Mesothelial cell of epicardium (in vitro differentiated cells): Measurements from ENCODE around the gene SPAG6. TPM values are rescaled to one million over a fixed set of nuclear protein-coding genes. Genes with fewer than 3 reads are reported as not detected.

Experiments used
- DNase-seq, 2 experiments: peaks; one replicate each; pipeline ENCODE4 v3.0.0; 2021; ENCODE audit warnings: low spot score in 2 of 2; ENCODE audit not compliant: unreplicated experiment in 2 of 2
- H3K27ac Mint-ChIP-seq: 2 replicates; pipeline ENCODE4 v1.8.0; 2021; ENCODE audit warnings: mixed read lengths
- H3K27me3 Mint-ChIP-seq: 2 replicates; pipeline ENCODE4 v1.8.0; 2021; ENCODE audit warnings: low read depth, mixed read lengths
- H3K36me3 Mint-ChIP-seq: 2 replicates; pipeline ENCODE4 v1.8.0; 2021; ENCODE audit warnings: mixed read lengths
- H3K4me1 Mint-ChIP-seq: 2 replicates; pipeline ENCODE4 v1.8.0; 2021; ENCODE audit warnings: mixed read lengths
- H3K4me3 Mint-ChIP-seq: 2 replicates; pipeline ENCODE4 v1.8.0; 2021; ENCODE audit warnings: mild to moderate bottlenecking, moderate library complexity, mixed read lengths
- H3K9me3 Mint-ChIP-seq: 2 replicates; pipeline ENCODE4 v1.8.0; 2021; ENCODE audit warnings: mixed read lengths
- total RNA-seq: library from RNA; stranded (reverse); gene quantifications from 3 replicates; pipeline ENCODE4 v1.2.1, GENCODE V29; 2021
- TF ChIP-seq, protein P1 (sequence below): fragments of 200-600 bp; sonication (generic); IDR thresholded peaks from one replicate; pipeline ENCODE4 v1.5.0; 2021; ENCODE audit warnings: antibody characterized with exemption; ENCODE audit not compliant: unreplicated experiment

Gene SPAG6
- total RNA-seq, 1 donor from 2014 or later = 0.16 TPM

DNA sequence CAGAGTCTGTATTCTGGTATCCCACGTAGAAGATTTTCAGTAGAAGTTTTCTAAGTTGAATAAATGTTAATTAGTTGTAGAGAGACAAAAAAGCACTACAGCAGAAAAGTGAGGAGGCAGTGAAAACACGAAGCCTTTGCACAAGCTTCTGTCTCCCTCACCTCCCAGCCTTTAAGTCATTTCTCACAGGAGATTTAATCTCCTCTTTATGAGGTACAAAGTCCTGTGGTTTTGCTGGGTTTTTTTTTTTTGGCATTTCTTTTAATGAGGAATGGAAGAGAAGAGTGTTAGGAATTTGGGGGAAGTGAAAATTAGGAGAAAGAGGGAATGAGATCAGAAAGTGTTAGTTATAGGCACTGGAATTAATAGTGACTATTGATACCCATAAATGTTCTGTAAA is 21.5 kb downstream of the SPAG6 start:
- TF ChIP-seq, protein P1, sequence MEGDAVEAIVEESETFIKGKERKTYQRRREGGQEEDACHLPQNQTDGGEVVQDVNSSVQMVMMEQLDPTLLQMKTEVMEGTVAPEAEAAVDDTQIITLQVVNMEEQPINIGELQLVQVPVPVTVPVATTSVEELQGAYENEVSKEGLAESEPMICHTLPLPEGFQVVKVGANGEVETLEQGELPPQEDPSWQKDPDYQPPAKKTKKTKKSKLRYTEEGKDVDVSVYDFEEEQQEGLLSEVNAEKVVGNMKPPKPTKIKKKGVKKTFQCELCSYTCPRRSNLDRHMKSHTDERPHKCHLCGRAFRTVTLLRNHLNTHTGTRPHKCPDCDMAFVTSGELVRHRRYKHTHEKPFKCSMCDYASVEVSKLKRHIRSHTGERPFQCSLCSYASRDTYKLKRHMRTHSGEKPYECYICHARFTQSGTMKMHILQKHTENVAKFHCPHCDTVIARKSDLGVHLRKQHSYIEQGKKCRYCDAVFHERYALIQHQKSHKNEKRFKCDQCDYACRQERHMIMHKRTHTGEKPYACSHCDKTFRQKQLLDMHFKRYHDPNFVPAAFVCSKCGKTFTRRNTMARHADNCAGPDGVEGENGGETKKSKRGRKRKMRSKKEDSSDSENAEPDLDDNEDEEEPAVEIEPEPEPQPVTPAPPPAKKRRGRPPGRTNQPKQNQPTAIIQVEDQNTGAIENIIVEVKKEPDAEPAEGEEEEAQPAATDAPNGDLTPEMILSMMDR = no peak
- no peaks in the 10 kb centered on the region for H3K9me3 Mint-ChIP-seq
- no peak overlapping the region for H3K4me3 Mint-ChIP-seq
- no peaks in the 10 kb centered on the region for H3K27me3 Mint-ChIP-seq
- no peaks in the 10 kb centered on the region for H3K36me3 Mint-ChIP-seq
- no peak for DNase-seq
- H3K4me1 Mint-ChIP-seq = peaks cover 4% of the 10 kb centered on the region
- no peak overlapping the region for H3K27ac Mint-ChIP-seq

- H3K27me3 Mint-ChIP-seq = no peaks in the 10 kb centered on the region
- TF ChIP-seq, protein P1 = no peak
- H3K9me3 Mint-ChIP-seq = no peaks in the 10 kb centered on the region
- H3K4me3 Mint-ChIP-seq = no peak overlapping the region
- peaks cover 6% of the 10 kb centered on the region for H3K4me1 Mint-ChIP-seq
- no peak overlapping the region for H3K27ac Mint-ChIP-seq
- DNase-seq = no peak
- no peaks in the 10 kb centered on the region for H3K36me3 Mint-ChIP-seq
Measured at GRCh38 chr10:22367471-22367870, 22.2 kb downstream of the SPAG6 start.

DNA sequence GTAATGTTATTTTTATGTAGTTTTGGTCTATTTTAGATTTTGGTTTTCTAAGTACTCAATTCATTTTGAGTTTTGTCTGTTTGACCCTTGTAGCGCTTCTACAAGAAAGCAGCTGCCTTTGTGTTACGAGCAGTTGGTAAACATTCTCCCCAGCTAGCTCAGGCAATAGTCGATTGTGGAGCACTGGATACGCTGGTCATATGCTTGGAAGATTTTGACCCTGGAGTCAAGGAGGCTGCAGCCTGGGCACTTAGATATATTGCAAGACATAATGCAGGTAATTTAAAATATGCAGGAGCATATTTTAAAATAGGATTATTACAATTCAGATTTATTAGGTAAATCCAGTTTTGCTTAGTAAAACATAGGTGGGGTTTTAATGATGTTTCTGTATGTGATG is 23.1 kb downstream of the SPAG6 start:
- Mint-ChIP-seq H3K36me3 (no peaks in the 10 kb centered on the region), H3K4me1 (peaks cover 12% of the 10 kb centered on the region)

GRCh38 chr10:22368981-22369380 is 23.7 kb downstream of the SPAG6 start:
- Mint-ChIP-seq H3K36me3 (no peaks in the 10 kb centered on the region), H3K4me3 (no peak overlapping the region), H3K9me3 (no peaks in the 10 kb centered on the region), H3K4me1 (peaks cover 12% of the 10 kb centered on the region), H3K27ac (no peak overlapping the region), H3K27me3 (no peaks in the 10 kb centered on the region)
- TF ChIP-seq, protein P1 = no peak
- DNase-seq = no peak

More for the DNA sequence above, 23.1 kb downstream of the SPAG6 start:
- H3K27me3 Mint-ChIP-seq = no peaks in the 10 kb centered on the region
- no peaks in the 10 kb centered on the region for H3K9me3 Mint-ChIP-seq
- TF ChIP-seq, protein P1 = no peak
- H3K27ac Mint-ChIP-seq = no peak overlapping the region
- no peak for DNase-seq
- H3K4me3 Mint-ChIP-seq = no peak overlapping the region

DNA sequence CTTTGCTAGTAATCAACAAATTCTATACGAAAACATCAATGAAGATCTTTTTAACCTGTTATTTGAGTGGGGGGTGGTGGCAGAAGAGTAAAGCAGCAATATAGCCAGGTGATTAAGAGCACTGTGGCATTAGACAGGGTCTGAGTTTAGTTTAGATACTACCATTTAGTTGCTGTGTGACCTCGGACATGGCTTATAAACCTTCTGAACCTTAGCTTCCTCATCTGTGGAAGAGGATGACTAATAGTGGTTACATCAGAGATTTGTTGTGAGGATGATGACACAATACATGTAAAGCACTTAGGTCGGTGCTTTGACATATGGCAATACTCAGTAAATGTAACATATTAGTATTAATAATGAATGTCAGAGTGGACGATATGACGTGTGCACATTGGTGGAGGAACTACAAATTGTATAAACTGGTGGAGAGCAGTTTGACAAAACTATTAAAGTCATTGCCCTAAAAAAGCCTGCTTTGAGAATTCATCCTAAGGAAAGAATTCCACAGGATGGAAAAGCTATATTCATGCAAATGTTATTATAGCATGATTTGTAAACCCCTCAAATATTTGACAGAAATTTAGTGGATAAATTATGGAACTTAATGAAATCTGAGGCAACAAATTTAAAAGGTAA is 24.3 kb downstream of the SPAG6 start:
- Mint-ChIP-seq H3K4me1 (peaks cover 12% of the 10 kb centered on the region), H3K36me3 (no peaks in the 10 kb centered on the region), H3K9me3 (no peaks in the 10 kb centered on the region), H3K27ac (no peak overlapping the region), H3K4me3 (no peak overlapping the region), H3K27me3 (no peaks in the 10 kb centered on the region)
- TF ChIP-seq, protein P1 = no peak
- DNase-seq = no peak
